ENCODE measurements around the gene PRKRIP1.

DNA sequence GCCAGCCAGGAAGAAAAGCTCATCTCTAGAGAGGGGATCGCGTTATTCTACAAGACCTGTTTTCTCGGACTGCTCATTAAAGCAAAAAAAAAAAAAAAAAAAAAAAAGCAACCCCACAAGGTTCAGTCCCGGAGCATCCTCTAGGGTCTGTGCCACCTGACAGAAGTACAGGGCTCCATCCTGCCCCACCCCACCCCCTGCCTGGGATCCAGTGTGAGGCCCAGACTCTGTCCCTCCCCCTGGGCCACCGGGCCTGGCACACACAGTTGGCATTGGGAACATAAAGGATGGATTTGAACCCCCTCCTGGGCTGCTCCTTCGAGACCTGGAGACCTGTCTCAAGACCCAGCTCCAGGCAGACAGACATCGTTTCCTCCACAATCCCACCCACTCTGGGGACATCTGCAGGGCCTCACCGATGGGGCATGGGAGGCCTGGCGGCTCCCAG is 37.9 kb downstream of the PRKRIP1 start:
- TF ChIP-seq, protein P1, sequence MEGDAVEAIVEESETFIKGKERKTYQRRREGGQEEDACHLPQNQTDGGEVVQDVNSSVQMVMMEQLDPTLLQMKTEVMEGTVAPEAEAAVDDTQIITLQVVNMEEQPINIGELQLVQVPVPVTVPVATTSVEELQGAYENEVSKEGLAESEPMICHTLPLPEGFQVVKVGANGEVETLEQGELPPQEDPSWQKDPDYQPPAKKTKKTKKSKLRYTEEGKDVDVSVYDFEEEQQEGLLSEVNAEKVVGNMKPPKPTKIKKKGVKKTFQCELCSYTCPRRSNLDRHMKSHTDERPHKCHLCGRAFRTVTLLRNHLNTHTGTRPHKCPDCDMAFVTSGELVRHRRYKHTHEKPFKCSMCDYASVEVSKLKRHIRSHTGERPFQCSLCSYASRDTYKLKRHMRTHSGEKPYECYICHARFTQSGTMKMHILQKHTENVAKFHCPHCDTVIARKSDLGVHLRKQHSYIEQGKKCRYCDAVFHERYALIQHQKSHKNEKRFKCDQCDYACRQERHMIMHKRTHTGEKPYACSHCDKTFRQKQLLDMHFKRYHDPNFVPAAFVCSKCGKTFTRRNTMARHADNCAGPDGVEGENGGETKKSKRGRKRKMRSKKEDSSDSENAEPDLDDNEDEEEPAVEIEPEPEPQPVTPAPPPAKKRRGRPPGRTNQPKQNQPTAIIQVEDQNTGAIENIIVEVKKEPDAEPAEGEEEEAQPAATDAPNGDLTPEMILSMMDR (optimal IDR thresholded peaks at IDR 0.05 in 1 of 3, IDR thresholded peaks at IDR 0.05 in 1 of 3, conservative IDR thresholded peaks at IDR 0.05 in 1 of 3; ENCODE audit: extremely low read depth in 1 of 3, insufficient read depth in 2 of 3, low read length in 3 of 3) = no peak
- no peak for TF ChIP-seq EZH2 (IDR thresholded peaks at IDR 0.05; ENCODE audit: low read length)
